LNCAP (cell line): Measurements from ENCODE around the gene ANTKMT.

ENCODE experiments used
- CTCF ChIP-seq: fragments of 450-650 bp; IDR thresholded peaks from 2 replicates; pipeline ENCODE4 v1.5.1; 2017; ENCODE audit warnings: mild to moderate bottlenecking

The ANTKMT gene

DNA sequence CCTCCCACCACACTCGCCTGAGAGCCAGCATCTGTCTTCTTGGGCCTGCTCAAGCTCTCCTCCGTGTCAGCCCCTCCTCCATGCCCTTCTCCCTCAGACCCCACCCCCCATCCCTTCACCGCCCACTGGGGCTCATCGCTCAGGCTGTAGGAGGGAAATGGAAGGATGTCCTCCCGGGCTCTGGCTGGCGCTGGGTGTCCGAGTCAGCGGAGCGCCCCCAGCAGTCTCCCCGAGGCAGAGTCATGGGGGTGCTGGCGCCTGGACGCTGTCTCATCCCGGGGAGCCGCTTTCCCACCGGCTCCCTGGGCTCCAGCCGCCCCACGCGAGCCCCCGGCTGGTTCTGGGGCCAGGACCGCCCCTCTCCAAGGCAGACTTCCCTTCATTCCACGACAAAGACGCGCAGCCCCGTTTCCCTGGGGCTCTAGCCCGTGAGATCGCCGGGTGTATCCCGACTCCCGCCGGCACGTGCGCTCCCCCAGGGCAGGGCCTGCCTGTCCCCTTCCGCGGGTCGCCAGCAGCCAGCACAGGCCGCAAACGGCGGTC is 428 bp upstream of the ANTKMT start:
- no peak for TF ChIP-seq CTCF

DNA sequence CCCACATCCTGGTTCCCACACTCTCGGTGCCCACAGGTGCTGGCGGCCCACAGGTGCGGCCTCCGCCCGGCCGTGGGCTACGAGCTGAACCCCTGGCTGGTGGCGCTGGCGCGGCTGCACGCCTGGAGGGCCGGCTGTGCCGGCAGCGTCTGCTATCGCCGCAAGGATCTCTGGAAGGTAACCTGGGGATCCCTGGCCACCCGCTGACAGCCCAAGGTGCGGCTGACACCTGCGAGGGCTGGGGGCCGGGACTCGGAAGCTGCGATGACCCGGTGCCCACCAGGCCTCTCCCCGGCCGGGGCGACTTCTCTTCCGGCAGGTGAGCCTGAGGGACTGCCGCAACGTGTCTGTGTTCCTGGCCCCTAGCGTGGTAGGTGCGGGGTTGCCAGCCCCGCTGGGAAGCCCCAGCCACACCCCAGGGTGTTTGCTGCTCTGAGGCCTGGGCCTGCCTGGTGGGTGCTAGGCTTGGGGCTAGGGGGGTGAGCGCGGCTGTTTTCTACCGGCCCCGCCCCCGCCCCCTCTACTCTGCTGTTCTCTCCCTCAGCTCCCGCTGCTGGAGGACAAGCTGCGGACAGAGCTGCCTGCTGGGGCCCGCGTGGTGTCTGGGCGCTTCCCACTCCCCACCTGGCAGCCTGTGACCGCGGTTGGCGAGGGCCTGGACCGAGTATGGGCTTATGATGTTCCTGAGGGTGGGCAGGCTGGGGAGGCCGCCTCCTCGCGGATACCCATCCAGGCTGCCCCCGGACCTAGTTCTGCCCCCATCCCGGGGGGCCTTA is 1.0 kb downstream of the ANTKMT start:
- TF ChIP-seq CTCF = no peak

- no peak for TF ChIP-seq CTCF
These were observed 2.1 kb downstream of the ANTKMT start for GRCh38 chr16:722835-723633.

GRCh38 chr16:723695-724094 is 2.7 kb downstream of the ANTKMT start:
- TF ChIP-seq CTCF = no peak

DNA sequence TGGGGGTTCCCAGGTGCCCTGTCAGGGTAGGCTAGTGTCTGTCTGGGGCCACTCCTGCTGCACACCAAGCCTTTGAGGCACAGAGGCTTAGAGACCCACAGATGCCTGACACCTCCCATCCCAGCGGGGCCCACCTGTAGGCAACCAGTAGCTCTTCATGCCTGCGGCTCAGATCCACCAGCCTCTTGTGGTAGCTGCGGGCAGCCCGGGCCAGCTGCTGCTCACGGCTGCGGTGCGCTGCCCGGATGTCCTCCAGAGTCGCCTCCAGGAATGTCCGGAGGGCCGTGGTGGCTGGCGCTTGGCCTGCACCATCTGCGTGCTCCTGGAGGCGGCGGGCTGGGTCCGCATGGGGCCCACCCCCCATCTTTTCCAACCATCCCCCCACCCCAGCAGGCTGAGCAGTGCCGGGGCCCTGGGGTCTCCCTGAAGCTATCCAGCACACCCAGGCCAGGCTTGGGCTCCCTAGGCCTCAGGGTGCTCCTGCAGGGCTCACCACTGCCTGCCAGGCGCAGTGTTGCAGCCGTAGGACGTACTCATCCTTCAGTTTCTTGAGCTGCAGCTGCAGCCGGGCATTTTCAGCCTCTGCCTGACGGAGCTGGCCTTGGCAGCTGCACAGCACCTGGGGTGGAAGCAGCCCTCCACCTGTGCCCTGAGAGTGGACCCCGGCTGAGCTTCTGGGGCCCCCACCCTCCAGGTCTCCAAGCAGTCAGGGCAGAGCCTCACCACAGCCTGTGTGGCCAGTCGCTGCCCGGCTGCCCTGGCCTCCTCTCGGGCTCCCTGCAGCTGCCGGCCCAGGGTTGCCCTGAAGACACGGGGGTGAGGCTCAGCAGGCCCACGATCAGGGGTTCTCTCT is 3.5 kb downstream of the ANTKMT start:
- TF ChIP-seq CTCF = no peak

- no peak for TF ChIP-seq CTCF
These were observed 4.1 kb downstream of the ANTKMT start for GRCh38 chr16:725041-725376.
